ENCODE results near the gene PABPN1L.

Gene PABPN1L

DNA sequence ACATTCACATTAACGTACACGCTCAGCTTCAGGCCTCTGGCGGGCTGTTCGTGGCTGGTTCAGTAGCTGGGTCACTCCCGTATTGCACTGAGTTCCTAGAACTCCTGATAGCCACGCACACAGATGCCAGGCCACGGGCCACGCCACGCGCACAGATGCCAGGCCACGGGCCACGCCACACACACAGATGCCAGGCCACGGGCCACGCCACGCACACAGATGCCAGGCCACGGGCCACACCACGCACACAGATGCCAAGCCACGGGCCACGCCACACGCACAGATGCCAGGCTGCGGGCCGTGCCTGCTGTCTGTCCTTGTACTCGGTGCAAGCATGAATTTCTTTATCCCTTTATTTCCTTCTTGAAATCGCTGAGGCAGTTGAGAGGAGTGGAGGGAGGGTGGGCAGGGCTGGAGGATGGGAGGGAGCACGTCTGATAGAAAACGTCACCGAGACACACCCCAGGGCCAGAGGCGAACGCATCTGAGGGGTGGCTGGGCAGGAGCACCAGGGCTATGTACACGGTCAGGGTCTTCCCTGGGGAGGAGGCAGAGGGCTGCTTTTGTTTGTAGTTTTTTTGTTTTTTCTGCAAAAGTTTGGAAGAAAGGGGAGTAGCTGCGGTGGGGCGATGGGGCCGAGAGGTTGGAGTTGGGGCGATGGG, 8.6 kb upstream of the PABPN1L start:
- H3K9me3 Mint-ChIP-seq, result no peaks in the 10 kb centered on the region
- H3K4me1 Mint-ChIP-seq (ENCODE audit: low read depth), result no peaks in the 10 kb centered on the region
- peaks cover 10% of the 10 kb centered on the region for H3K27me3 Mint-ChIP-seq (ENCODE audit: low read depth)
- H3K4me3 Mint-ChIP-seq, result no peak overlapping the region
- no peak for DNase-seq (ENCODE audit: low spot score)
- H3K36me3 Mint-ChIP-seq (ENCODE audit: low read depth), result no peaks in the 10 kb centered on the region
- H3K27ac Mint-ChIP-seq, result no peak overlapping the region

DNA sequence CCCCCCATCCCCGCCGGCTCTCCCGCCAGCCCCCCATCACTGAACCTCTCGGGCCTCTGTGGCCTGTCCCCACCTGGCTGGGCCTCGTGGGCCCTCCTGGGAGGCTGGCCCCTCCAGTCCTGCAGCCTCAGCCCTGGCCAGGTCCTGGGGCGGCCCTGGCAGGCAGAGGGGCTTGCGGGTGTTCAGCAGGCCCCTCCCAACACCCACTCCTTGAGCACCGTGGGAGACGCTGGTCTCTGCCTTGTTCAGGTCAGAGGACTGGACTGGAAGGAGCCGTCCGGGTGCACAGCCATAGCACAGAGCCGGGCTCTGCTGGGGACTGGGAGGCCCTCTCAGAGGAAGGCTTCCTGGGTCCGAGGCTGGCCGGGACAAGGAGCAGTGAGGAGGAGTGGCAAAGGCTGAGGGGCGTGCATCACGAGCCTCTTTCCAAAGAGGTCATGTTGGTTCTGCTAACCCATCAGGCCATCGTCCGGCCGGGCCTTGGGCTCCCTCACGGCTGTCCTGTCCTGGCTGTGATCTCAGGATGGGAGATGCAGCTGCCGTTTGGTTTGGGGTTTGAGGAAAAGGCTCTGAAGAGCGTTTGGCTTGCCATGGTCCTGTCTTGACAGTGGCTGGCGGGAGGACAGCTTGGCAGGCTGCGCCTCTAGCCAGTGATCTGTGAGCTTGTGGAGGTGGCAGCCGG, 6.3 kb upstream of the PABPN1L start:
- Mint-ChIP-seq H3K36me3 (ENCODE audit: low read depth) (no peaks in the 10 kb centered on the region), H3K4me1 (ENCODE audit: low read depth) (no peaks in the 10 kb centered on the region), H3K27ac (no peak overlapping the region), H3K27me3 (ENCODE audit: low read depth) (peaks cover 10% of the 10 kb centered on the region), H3K9me3 (no peaks in the 10 kb centered on the region), H3K4me3 (no peak overlapping the region)
- no peak for DNase-seq (ENCODE audit: low spot score)

DNA sequence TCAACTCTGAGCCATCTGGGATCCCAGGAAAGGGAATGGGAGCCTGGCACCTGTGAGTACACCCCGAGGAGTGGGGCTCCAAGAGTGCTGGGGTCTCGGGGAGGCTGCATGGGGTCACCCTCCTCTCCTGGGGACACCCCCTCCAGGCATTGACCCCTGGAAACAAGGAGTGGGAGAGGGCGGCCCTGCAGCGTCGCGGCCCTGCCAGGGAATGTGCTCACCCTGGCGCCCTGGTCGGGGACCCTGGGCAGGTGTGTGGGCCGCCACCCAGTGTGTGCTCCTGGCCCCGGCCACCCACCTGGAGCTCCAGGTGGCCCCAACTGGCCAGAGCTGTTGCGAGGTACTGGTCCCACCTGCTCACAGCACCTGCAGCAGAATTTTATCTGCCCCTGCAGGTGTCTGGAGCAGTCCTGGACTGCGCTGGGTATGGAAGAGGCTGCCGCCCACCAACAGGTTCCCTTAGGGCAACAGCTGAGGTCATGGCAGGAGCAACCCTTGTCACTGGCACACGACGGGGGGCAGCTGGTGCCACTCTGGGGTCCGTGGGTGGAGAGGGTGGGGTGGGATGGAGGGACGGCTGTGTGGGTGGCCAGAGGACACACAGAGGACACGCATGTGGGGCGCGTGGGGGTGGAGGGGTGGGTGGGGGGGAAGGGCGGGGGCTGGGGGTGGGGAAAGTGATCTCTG, 5.4 kb upstream of the PABPN1L start:
- H3K36me3 Mint-ChIP-seq (ENCODE audit: low read depth), result no peaks in the 10 kb centered on the region
- no peaks in the 10 kb centered on the region for H3K4me1 Mint-ChIP-seq (ENCODE audit: low read depth)
- DNase-seq (ENCODE audit: low spot score), result no peak
- H3K27me3 Mint-ChIP-seq (ENCODE audit: low read depth), result peaks cover 10% of the 10 kb centered on the region
- H3K4me3 Mint-ChIP-seq, result no peak overlapping the region
- no peak overlapping the region for H3K27ac Mint-ChIP-seq
- no peaks in the 10 kb centered on the region for H3K9me3 Mint-ChIP-seq

DNA sequence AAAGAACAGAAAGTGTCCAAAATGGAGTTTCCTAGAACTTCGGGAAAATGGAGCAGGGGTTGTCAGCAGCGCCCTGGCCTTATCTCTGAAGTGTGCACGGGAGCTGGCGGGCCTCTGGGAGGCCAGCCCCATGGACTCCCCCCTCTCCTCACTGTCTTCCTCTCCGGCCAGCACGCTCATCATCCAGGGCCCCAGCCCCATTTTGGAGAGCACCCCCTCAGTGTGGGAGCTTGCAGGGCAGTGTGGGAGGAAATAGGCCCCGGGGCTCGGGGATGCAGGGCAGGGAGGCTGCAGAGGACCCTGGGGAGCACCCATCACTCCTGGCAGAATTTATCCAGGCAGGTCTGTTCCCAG, 4.9 kb upstream of the PABPN1L start:
- no peak for DNase-seq (ENCODE audit: low spot score)
- Mint-ChIP-seq H3K4me3 (no peak overlapping the region), H3K27ac (no peak overlapping the region), H3K27me3 (ENCODE audit: low read depth) (peaks cover 10% of the 10 kb centered on the region), H3K9me3 (no peaks in the 10 kb centered on the region), H3K36me3 (ENCODE audit: low read depth) (no peaks in the 10 kb centered on the region), H3K4me1 (ENCODE audit: low read depth) (no peaks in the 10 kb centered on the region)

DNA sequence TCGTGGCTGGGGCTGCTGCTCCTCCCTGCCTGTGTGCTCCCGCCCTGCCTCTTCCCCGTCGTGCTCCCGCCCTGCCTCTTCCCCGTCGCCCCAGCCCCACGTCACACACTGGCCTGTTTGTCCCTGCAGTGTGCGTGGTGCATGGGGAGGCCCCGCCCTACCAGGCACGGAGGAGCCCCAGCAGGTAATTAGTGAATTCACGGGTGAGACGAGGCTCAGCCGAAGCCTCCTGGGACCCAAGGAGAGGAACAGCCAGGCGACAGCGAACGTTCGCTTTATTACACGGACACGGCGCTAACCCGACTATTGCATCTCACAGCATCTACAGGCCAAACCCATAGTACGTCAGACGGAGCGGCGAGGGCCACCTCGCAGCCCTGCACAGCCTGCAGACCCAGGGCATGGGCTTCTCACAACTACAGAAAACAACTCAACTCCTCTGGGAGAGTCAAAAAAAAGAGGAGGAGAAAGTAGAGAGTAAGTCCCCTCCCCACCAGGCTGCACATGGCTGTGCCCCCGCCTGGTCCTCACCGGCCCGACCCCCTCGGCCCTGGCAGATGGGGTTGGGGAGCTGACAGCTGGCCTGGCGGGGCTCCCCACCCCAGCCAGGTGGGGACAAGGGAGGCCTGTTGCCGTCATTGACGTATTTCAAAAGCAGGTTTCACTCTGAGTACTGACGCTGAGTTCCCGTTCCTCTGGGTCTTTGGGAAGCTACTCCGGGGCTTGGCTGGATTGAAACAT, 4.3 kb upstream of the PABPN1L start:
- DNase-seq (ENCODE audit: low spot score), result no peak

DNA sequence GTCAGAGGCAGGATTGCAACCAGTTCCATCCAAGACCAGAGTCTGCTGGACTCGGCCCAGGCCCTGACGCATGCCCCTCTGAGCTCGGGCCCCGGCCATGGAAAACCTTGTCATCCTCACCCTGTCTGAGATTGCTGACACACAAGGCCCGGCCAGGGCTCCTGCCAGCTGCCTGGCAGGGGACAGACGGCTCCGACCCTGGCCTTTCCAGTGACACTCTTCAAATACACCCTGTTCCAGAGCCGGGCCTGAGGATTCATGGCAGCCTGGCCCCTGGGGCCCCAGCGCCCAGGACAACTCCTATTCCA, 3.2 kb upstream of the PABPN1L start:
- no peak for DNase-seq (ENCODE audit: low spot score)
- Mint-ChIP-seq H3K4me1 (ENCODE audit: low read depth) (no peaks in the 10 kb centered on the region), H3K36me3 (ENCODE audit: low read depth) (no peaks in the 10 kb centered on the region), H3K27me3 (ENCODE audit: low read depth) (peaks cover 8% of the 10 kb centered on the region), H3K27ac (no peak overlapping the region), H3K9me3 (no peaks in the 10 kb centered on the region), H3K4me3 (no peak overlapping the region)

More for the DNA sequence above, 4.3 kb upstream of the PABPN1L start:
- Mint-ChIP-seq H3K9me3 (no peaks in the 10 kb centered on the region), H3K27ac (no peak overlapping the region), H3K36me3 (ENCODE audit: low read depth) (no peaks in the 10 kb centered on the region), H3K4me3 (no peak overlapping the region), H3K27me3 (ENCODE audit: low read depth) (peaks cover 9% of the 10 kb centered on the region), H3K4me1 (ENCODE audit: low read depth) (no peaks in the 10 kb centered on the region)

DNA sequence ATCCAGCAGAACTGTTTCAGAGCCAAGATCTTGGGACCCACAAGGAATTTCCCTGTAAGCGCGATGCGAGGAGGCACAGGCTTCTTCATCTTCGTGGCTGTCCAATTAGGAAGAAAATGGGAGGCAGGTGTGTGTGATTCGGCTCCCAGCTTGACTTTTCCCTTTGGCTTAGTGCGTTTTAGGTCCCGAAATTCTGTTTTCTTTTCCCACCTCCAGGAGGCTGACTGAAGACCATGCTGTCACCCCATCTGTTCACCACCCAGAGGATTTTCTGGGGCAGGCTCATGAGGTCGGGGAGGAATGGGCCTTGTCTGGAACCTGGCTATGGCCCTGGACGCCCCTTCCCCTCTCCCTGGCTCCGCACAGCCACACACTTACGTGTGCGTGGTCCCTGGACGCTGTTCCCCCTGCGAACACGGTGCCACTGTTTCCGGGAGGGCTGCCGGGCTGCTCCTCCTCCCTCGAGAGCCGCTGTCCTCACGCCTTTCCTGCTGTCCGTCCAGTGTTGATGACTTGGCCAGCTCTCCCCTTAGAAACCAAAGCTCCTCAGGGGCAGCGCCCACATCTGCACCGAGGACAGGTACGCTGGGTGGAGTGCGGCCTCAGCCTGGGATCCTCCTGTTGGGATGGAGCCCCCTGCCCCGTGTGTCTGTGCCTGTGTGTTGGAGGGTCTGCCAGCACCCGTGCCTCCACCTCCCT, 2.7 kb upstream of the PABPN1L start:
- DNase-seq (ENCODE audit: low spot score), result no peak
- Mint-ChIP-seq H3K4me1 (ENCODE audit: low read depth) (no peaks in the 10 kb centered on the region), H3K4me3 (no peak overlapping the region), H3K36me3 (ENCODE audit: low read depth) (no peaks in the 10 kb centered on the region), H3K9me3 (no peaks in the 10 kb centered on the region), H3K27me3 (ENCODE audit: low read depth) (peaks cover 8% of the 10 kb centered on the region), H3K27ac (no peak overlapping the region)

DNA sequence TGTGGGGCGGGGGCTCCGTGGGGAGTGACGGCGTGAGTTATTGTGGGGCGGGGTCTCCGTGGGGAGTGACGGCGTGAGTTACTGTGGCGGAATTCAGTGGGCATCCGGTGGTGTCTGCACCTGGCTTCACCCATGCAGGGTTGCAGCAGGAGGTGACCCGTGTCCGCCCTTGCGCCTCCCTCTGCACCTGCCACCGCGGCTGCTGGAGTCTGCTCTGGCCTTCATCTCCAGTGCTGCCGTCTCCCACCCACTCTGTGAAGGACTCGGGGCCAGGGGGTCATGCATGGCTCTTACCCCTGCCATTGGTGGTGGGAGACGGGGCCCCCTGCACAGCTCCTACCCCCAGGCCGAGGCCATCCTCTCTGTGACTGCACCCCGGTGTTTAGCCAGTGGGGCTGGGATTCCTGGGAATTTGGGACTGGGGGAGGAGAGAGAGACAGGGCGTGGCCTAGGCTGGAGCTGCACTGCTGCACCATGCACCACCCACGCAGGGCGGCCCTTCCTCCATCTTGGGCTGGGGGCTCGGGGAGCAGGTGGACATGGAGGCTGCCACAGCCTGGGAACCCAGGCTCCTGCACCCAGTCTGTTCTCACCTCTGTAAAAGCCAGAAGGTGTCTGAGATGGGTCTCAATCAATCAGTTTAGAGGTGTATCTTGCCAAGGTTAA, 1.3 kb upstream of the PABPN1L start:
- Mint-ChIP-seq H3K36me3 (ENCODE audit: low read depth) (no peaks in the 10 kb centered on the region), H3K9me3 (no peaks in the 10 kb centered on the region), H3K27ac (no peak overlapping the region), H3K27me3 (ENCODE audit: low read depth) (peaks cover 8% of the 10 kb centered on the region), H3K4me1 (ENCODE audit: low read depth) (no peaks in the 10 kb centered on the region), H3K4me3 (no peak overlapping the region)
- no peak for DNase-seq (ENCODE audit: low spot score)

DNA sequence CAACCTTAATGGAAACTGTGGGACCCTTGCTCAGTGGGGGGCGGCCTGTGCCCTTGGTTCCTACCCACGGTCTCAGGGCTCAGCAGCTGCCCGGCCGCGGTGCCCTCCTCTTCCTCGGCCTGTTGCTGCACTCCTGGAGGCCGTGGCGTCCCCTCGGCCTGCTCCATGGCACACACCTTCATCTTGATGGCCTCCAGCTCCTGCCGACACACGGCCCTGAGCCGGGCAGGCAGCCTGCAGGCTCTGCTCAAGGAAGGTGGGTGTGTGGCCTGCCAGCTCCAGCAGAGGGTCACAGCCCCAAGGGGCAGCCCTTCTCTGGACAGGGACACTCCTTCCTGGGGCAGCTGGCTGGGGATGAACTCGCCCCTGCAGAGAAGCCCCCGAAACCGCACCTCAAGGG, 718 bp downstream of the PABPN1L start:
- Mint-ChIP-seq H3K27me3 (ENCODE audit: low read depth) (peaks cover 3% of the 10 kb centered on the region), H3K36me3 (ENCODE audit: low read depth) (peaks cover 2% of the 10 kb centered on the region), H3K4me3 (no peak overlapping the region), H3K4me1 (ENCODE audit: low read depth) (no peaks in the 10 kb centered on the region), H3K27ac (no peak overlapping the region), H3K9me3 (no peaks in the 10 kb centered on the region)
- no peak for DNase-seq (ENCODE audit: low spot score)

DNA sequence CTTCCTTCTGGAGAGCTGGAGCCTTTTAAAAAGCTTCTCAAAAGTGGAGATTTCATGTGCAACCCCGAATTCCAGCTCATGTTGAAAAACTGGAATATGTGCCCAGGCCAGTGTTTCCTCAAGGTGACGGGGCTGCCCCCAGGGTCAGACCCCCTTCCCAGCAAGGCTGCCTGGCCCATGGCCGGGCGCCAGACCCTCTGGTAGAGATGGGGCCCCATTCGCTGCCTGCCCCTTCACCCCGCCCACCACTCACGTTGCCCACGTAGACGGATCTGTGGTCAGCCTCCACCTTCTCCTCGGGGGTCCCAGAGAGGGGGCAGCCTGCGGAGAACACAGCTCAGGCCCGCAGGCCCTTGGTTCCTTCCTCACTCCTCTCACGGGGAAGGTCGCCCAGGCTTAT, 1.1 kb downstream of the PABPN1L start:
- H3K27me3 Mint-ChIP-seq (ENCODE audit: low read depth), result no peaks in the 10 kb centered on the region
- no peak overlapping the region for H3K4me3 Mint-ChIP-seq
- H3K36me3 Mint-ChIP-seq (ENCODE audit: low read depth), result peaks cover 3% of the 10 kb centered on the region
- H3K27ac Mint-ChIP-seq, result no peak overlapping the region
- no peak for DNase-seq (ENCODE audit: low spot score)
- H3K4me1 Mint-ChIP-seq (ENCODE audit: low read depth), result no peaks in the 10 kb centered on the region
- no peaks in the 10 kb centered on the region for H3K9me3 Mint-ChIP-seq

DNA sequence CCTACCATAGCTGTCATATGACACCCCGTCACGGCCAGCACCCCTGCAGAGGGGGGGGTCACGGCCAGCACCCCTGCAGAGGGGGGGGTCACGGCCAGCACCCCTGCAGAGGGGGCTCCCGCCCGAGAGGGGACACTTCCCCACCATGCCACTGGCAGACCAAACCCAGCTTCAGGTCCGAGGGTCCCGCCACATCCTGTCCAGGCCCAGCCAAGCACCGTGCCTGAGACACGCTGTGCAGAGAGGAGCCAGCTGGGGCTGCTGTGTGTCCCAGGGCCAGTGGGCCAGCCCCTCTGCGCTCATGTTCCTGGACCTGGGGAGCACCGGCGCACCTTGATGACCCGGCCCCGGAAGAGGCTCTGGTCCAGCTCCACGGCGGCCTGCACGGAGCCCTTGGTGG, 1.9 kb downstream of the PABPN1L start:
- Mint-ChIP-seq H3K4me1 (ENCODE audit: low read depth) (no peaks in the 10 kb centered on the region), H3K4me3 (no peak overlapping the region), H3K9me3 (no peaks in the 10 kb centered on the region), H3K36me3 (ENCODE audit: low read depth) (peaks cover 6% of the 10 kb centered on the region), H3K27me3 (ENCODE audit: low read depth) (no peaks in the 10 kb centered on the region), H3K27ac (no peak overlapping the region)
- DNase-seq (ENCODE audit: low spot score), result no peak

DNA sequence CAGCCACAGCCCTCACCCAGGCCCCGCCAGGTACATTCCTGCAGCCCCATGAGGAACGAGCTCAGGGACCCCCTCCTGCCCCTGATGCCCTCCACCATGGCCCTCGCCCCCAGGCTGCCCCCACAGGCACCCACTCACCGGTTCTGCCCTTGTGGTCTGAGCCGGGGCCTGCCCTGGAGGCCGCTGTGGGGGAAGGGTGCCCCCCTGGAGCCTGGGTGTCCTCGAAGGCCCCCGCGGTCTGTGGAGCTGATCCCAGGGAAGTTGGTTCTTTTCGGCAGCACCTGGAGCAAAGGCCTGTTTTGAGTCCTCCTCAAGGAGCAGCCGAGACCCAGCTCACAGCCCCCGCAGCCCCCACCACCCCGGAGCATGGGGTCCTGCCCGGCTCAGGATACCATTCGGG, 2.4 kb downstream of the PABPN1L start:
- no peaks in the 10 kb centered on the region for H3K9me3 Mint-ChIP-seq
- H3K4me3 Mint-ChIP-seq, result no peak overlapping the region

DNA sequence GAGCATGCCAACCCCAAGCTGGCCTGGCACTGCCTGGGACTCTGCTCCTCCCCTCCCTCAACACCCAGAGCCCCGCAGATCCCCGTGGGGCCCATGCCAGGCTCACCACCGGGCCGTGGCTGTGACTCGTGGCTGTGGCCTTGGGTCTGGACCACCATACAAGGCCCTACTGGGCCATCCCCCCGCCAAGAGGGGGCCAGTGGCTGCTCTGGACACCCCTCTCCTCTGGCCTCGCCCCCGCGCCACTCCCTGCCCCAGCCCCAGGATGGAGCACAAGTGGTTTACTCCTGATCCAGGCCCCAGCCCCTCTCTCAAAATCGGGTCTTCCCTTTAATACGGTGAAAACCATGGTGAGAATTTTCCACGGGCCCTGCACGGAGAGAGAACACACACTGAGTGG, 3.0 kb downstream of the PABPN1L start:
- H3K27ac Mint-ChIP-seq, result no peak overlapping the region

More for the DNA sequence above, 2.4 kb downstream of the PABPN1L start:
- Mint-ChIP-seq H3K36me3 (ENCODE audit: low read depth) (peaks cover 6% of the 10 kb centered on the region), H3K27me3 (ENCODE audit: low read depth) (no peaks in the 10 kb centered on the region), H3K4me1 (ENCODE audit: low read depth) (no peaks in the 10 kb centered on the region), H3K27ac (no peak overlapping the region)
- DNase-seq (ENCODE audit: low spot score), result no peak

More for the DNA sequence above, 3.0 kb downstream of the PABPN1L start:
- H3K9me3 Mint-ChIP-seq, result no peaks in the 10 kb centered on the region
- no peaks in the 10 kb centered on the region for H3K27me3 Mint-ChIP-seq (ENCODE audit: low read depth)
- no peak overlapping the region for H3K4me3 Mint-ChIP-seq
- H3K4me1 Mint-ChIP-seq (ENCODE audit: low read depth), result no peaks in the 10 kb centered on the region
- no peak for DNase-seq (ENCODE audit: low spot score)
- H3K36me3 Mint-ChIP-seq (ENCODE audit: low read depth), result peaks cover 7% of the 10 kb centered on the region
